ENCODE measurements around the gene DLG4. TPM values are rescaled to one million over a fixed set of nuclear protein-coding genes. Genes with fewer than 3 reads are reported as not detected.

The DLG4 gene
- total RNA-seq, 1 donor from 2014 or later = 14.0 TPM

DNA sequence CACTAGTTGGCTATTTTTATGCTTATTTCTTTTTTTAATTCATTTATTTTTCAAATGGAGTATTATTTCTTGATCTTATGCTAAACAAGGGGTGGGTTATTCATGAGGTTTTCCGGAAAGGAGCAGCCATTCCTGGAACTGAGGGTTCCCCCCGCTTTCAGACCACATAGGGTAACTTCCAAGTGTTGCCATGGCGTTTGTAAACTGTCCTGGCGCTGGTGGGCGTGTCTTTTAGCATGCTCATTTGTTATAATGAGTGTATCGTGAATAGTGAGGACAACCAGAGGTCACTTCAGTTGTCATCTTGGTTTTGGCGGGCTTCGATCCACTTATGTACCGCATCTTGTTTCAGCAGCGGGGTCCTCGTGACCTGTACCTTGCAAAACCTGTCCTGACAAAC lies 75.4 kb downstream of the DLG4 start:
- H3K36me3 Mint-ChIP-seq (ENCODE audit: low read depth) = no peaks in the 10 kb centered on the region

DNA sequence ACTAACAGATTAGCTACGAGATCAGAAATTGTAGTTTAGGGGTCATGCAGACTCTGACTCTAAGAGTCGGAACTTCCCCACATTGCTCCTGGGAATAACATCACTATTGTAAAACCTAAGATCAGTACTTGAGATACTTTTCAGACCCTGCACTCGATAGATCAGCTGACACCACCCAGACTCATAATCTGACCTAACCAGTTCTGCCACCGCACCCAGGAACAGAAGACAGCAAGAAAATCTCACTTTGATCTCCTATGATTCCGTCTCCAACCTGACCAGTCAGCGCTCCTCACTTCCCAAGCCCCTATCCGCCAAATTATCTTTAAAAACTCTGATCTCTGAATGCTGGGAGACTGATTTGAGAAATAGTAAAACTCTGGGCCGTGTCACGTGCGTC lies 77.8 kb downstream of the DLG4 start:
- Mint-ChIP-seq H3K27me3 (peaks cover 11% of the 10 kb centered on the region), H3K4me3 (no peak overlapping the region), H3K27ac (no peak overlapping the region), H3K36me3 (ENCODE audit: low read depth) (no peaks in the 10 kb centered on the region), H3K4me1 (no peaks in the 10 kb centered on the region), H3K9me3 (no peaks in the 10 kb centered on the region)
- DNase-seq = no peak
- intact Hi-C loops (cut with micrococcal nuclease) = no loop called here

More for the DNA sequence above, 75.4 kb downstream of the DLG4 start:
- DNase-seq = no peak
- peaks cover 3% of the 10 kb centered on the region for H3K27me3 Mint-ChIP-seq
- no peaks in the 10 kb centered on the region for H3K4me1 Mint-ChIP-seq
- no peak overlapping the region for H3K27ac Mint-ChIP-seq
- no peak overlapping the region for H3K4me3 Mint-ChIP-seq
- intact Hi-C loops (cut with micrococcal nuclease) = no loop called here
- H3K9me3 Mint-ChIP-seq = no peaks in the 10 kb centered on the region

DNA sequence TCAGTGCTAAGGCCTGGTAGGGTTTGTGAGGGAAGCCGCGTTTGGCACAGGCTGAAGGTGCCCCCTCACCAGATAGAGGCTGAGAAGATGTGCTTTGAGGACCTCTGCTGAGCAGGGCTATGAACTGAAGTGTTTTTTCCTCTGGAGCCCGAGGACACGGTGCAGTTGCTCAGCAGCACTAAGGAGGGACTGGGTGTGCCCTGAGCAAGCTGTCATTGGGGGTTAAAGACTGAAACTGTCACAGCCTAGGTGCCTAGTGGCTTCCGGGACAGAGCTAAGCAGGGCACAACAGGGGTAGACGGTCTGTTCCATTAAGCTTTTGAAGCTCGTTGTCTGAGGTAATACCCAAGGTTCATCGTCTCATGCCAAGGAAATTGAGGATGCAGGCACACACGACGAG lies 80.2 kb downstream of the DLG4 start:
- Mint-ChIP-seq H3K4me3 (no peak overlapping the region), H3K4me1 (peaks cover 2% of the 10 kb centered on the region), H3K27ac (no peak overlapping the region), H3K36me3 (ENCODE audit: low read depth) (no peaks in the 10 kb centered on the region), H3K9me3 (no peaks in the 10 kb centered on the region), H3K27me3 (peaks cover 14% of the 10 kb centered on the region)
- DNase-seq = no peak
- intact Hi-C loops (cut with micrococcal nuclease) = loop anchor here (5.0 kb wide), 1 partner anchor 227 kb away; no protein-coding TSS in a partner anchor

DNA sequence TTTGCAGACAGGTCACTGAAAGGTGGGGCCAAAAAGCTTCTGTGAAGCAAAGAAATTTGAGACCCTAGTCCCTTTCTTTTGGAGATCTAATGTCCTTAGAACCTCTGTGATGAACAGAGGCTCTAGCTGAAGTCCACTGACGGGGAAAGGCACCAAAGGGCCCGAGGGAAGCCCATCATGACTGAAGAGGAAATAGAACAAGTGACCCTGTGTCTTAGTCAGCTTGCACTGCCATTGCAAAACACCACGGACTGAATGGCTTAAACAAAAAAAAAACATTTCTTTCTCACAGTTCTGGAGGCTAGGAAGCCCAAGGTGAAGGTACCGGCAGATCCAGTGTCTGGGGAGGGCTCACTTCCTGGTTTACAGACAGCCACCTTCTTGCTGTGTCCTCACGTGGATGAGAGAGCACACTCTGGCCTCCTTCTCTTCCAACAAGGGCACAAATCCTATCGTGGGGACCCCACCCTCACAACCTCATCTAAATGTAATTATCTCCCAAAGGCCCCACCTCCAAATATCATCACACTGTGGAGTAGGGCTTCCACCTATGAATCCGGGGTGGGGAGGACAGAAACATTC lies 80.7 kb downstream of the DLG4 start:
- Mint-ChIP-seq H3K4me1 (peaks cover 2% of the 10 kb centered on the region), H3K27ac (no peak overlapping the region), H3K9me3 (no peaks in the 10 kb centered on the region), H3K4me3 (no peak overlapping the region), H3K27me3 (peaks cover 14% of the 10 kb centered on the region), H3K36me3 (ENCODE audit: low read depth) (no peaks in the 10 kb centered on the region)
- intact Hi-C loops (cut with micrococcal nuclease) = loop anchor here (5.0 kb wide), 1 partner anchor 227 kb away; no protein-coding TSS in a partner anchor
- DNase-seq = no peak

DNA sequence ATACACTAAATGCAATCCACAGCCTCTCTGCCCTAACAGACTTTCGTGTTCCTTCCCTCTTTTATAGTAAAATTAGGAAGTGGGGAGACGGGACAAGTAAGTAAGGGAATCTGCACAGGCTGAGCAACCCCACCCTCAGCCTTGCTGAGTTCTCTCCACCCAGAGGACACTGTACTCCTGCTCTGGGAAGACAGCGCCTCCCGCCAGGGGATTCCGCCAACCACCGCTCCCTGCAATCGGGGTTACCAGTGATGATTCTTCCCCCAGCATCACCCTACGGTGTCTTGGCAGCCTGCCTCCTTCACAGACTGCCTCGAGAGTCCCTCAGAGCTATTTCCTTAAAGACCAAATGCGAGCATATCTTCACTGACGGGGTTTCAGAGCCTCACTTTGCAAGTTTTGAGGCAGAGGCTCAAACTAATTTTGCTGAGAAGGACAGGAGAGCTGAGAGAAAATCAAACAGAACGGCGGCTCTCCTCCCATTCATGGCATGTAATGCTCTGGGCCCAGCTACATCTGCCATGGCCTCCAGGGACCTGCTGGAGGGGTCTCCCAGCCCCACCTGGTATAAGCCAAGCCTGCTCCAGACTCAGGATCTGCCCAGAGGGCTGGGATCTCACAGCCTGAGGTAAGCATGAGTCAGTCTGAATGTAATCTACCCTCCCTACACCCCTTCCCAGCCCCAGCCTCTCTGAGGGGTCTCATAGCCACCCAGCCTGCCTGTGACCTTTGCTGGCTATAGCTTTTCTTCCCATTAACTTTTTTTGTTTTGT lies 82.3 kb downstream of the DLG4 start:
- peaks cover 13% of the 10 kb centered on the region for H3K4me1 Mint-ChIP-seq
- intact Hi-C loops (cut with micrococcal nuclease) = loop anchor here (5.0 kb wide), 1 partner anchor 225 kb away; no protein-coding TSS in a partner anchor
- H3K9me3 Mint-ChIP-seq = no peaks in the 10 kb centered on the region
- H3K36me3 Mint-ChIP-seq (ENCODE audit: low read depth) = no peaks in the 10 kb centered on the region
- H3K4me3 Mint-ChIP-seq = no peak overlapping the region
- H3K27ac Mint-ChIP-seq = no peak overlapping the region
- no peak for DNase-seq
- peaks cover 14% of the 10 kb centered on the region for H3K27me3 Mint-ChIP-seq

Other genes with a start within 250 kb of the DLG4 start
- not detected in 2 replicates for gene ALOX12, start 223.8 kb downstream of the DLG4 start, total RNA-seq
- 128 and 131 TPM in 2 replicates for gene RNASEK, start 207.2 kb downstream of the DLG4 start, total RNA-seq
- gene BCL6B, start 196.8 kb downstream of the DLG4 start, total RNA-seq = 0.90 and 0.91 TPM in 2 replicates
- gene SLC16A13, start 183.8 kb downstream of the DLG4 start, total RNA-seq = 12.4 and 13.5 TPM in 2 replicates
- gene SLC16A11, start 175.7 kb downstream of the DLG4 start, total RNA-seq = 0.16 and 0.40 TPM in 2 replicates
- not detected in 2 replicates for gene CLEC10A, start 139.6 kb downstream of the DLG4 start, total RNA-seq
- gene ASGR2, start 105.0 kb downstream of the DLG4 start, total RNA-seq = not detected in 2 replicates
- 1.8 and 1.9 TPM in 2 replicates for gene ASGR1, start 40.5 kb downstream of the DLG4 start, total RNA-seq
- gene ACADVL, start 102 bp upstream of the DLG4 start, total RNA-seq = 244 and 267 TPM in 2 replicates
- 71.1 and 77.7 TPM in 2 replicates for gene DVL2, start 14.7 kb upstream of the DLG4 start, total RNA-seq
- gene PHF23, start 19.6 kb upstream of the DLG4 start, total RNA-seq = 46.2 and 51.7 TPM in 2 replicates
- gene GABARAP, start 22.6 kb upstream of the DLG4 start, total RNA-seq = 124 and 126 TPM in 2 replicates
- gene CTDNEP1, start 31.9 kb upstream of the DLG4 start, total RNA-seq = 188 and 190 TPM in 2 replicates
- gene ELP5, start 32.4 kb upstream of the DLG4 start, total RNA-seq = 74.3 and 76.8 TPM in 2 replicates
- 0.31 and 0.40 TPM in 2 replicates for gene CLDN7, start 42.6 kb upstream of the DLG4 start, total RNA-seq
- gene SLC2A4, start 61.9 kb upstream of the DLG4 start, total RNA-seq = 0.17 and 0.37 TPM in 2 replicates
- gene YBX2, start 74.8 kb upstream of the DLG4 start, total RNA-seq = 0.21 and 0.33 TPM in 2 replicates
- 1,303 and 1,327 TPM in 2 replicates for gene EIF5A, start 87.8 kb upstream of the DLG4 start, total RNA-seq
- 51.5 and 56.2 TPM in 2 replicates for gene GPS2, start 95.5 kb upstream of the DLG4 start, total RNA-seq
- gene NEURL4, start 109.5 kb upstream of the DLG4 start, total RNA-seq = 59.3 and 59.6 TPM in 2 replicates
- 262 and 275 TPM in 2 replicates for gene ACAP1, start 116.7 kb upstream of the DLG4 start, total RNA-seq
- gene KCTD11, start 132.3 kb upstream of the DLG4 start, total RNA-seq = 7.0 and 7.6 TPM in 2 replicates
- gene TMEM95, start 135.3 kb upstream of the DLG4 start, total RNA-seq = not detected in 2 replicates
- gene TNK1, start 161.3 kb upstream of the DLG4 start, total RNA-seq = 5.3 and 5.5 TPM in 2 replicates
- gene PLSCR3, start 174.7 kb upstream of the DLG4 start, total RNA-seq = 75.5 and 79.8 TPM in 2 replicates
- 47.4 and 59.3 TPM in 2 replicates for gene TMEM256, start 184.3 kb upstream of the DLG4 start, total RNA-seq
- 2.9 and 3.0 TPM in 2 replicates for gene NLGN2, start 188.0 kb upstream of the DLG4 start, total RNA-seq
- not detected in 2 replicates for gene SPEM1, start 200.5 kb upstream of the DLG4 start, total RNA-seq
- not detected in 2 replicates for gene SPEM2, start 205.8 kb upstream of the DLG4 start, total RNA-seq
- gene SPEM3, start 209.0 kb upstream of the DLG4 start, total RNA-seq = not detected in 2 replicates
- 12.8 and 12.9 TPM in 2 replicates for gene TMEM102, start 215.6 kb upstream of the DLG4 start, total RNA-seq
- 9.4 and 9.5 TPM in 2 replicates for gene FGF11, start 219.7 kb upstream of the DLG4 start, total RNA-seq
- gene CHRNB1, start 225.2 kb upstream of the DLG4 start, total RNA-seq = 6.1 and 7.2 TPM in 2 replicates

All from activated CD4-positive, alpha-beta T cell treated with anti-CD3 and anti-CD28 coated beads, Interleukin-2, amount 10 ng/mL, durations not matched to agents 24 days and 14 days (primary cell).